Loucy (cell line): ENCODE measurements around the gene STARD13.

Source experiments
- H2AFZ ChIP-seq: fragments of 200-600 bp; sonication (generic); 2 replicates; pipeline ENCODE4 v1.6.0; 2016; ENCODE audit warnings: antibody characterized with exemption, mild to moderate bottlenecking, low read length, moderate library complexity
- H3F3A ChIP-seq: fragments of 200-600 bp; 2 replicates; pipeline ENCODE4 v1.6.0; 2016; ENCODE audit warnings: antibody characterized with exemption, low read depth, mild to moderate bottlenecking
- H3K27me3 ChIP-seq: fragments of 200-600 bp; sonication (generic); 2 replicates; pipeline ENCODE4 v1.6.1; 2014; ENCODE audit warnings: low read length, mild to moderate bottlenecking; ENCODE audit not compliant: insufficient read depth, poor library complexity, severe bottlenecking
- H3K36me3 ChIP-seq: fragments of 200-600 bp; sonication (generic); 2 replicates; pipeline ENCODE4 v1.6.1; 2016; ENCODE audit warnings: low read length; ENCODE audit not compliant: insufficient read depth
- H3K4me1 ChIP-seq: fragments of 200-600 bp; sonication (generic); 2 replicates; pipeline ENCODE4 v1.5.1; 2014; ENCODE audit warnings: low read length, mild to moderate bottlenecking; ENCODE audit not compliant: insufficient read depth, poor library complexity, severe bottlenecking
- H3K4me2 ChIP-seq: fragments of 200-600 bp; sonication (generic); 2 replicates; pipeline ENCODE4 v1.6.0; 2014; ENCODE audit warnings: antibody characterized with exemption, low read length, low read depth, mild to moderate bottlenecking; ENCODE audit not compliant: poor library complexity, severe bottlenecking
- H3K4me3 ChIP-seq: fragments of 200-600 bp; sonication (generic); 2 replicates; pipeline ENCODE4 v1.5.1; 2014; ENCODE audit warnings: low read length, mild to moderate bottlenecking, mixed read lengths; ENCODE audit not compliant: poor library complexity, severe bottlenecking
- H3K79me2 ChIP-seq: fragments of 200-600 bp; sonication (generic); 2 replicates; pipeline ENCODE4 v1.6.1; 2014; ENCODE audit warnings: low read length; ENCODE audit not compliant: insufficient read depth
- H3K9ac ChIP-seq: fragments of 200-600 bp; sonication (generic); 2 replicates; pipeline ENCODE4 v1.6.0; 2014; ENCODE audit warnings: mild to moderate bottlenecking, low read depth, low read length, moderate library complexity; ENCODE audit not compliant: poor library complexity, severe bottlenecking
- H3K9me2 ChIP-seq: fragments of 200-600 bp; sonication (generic); replicated peaks from 2 replicates; pipeline ENCODE4 v1.6.1; 2016; ENCODE audit warnings: low read depth, low read length, mixed read lengths
- H3K9me3 ChIP-seq: fragments of 200-600 bp; sonication (generic); 2 replicates; pipeline ENCODE4 v1.6.1; 2014; ENCODE audit warnings: mild to moderate bottlenecking, antibody characterized with exemption, low read length, low read depth; ENCODE audit not compliant: insufficient read depth
- H4K20me1 ChIP-seq: fragments of 200-600 bp; sonication (generic); 2 replicates; pipeline ENCODE4 v1.6.0; 2014; ENCODE audit warnings: antibody characterized with exemption, low read length, mild to moderate bottlenecking; ENCODE audit not compliant: insufficient read depth, poor library complexity, severe bottlenecking
- EZH2phosphoT487 ChIP-seq: fragments of 200-600 bp; IDR thresholded peaks from 2 replicates; pipeline ENCODE4 v1.6.1; 2018; ENCODE audit warnings: antibody characterized with exemption, mild to moderate bottlenecking, moderate library complexity, borderline replicate concordance
- TF ChIP-seq, protein P1 (sequence below): fragments of 200-600 bp; sonication (generic); conservative IDR thresholded peaks from 2 replicates; pipeline ENCODE4 v1.5.1; 2014; ENCODE audit warnings: mild to moderate bottlenecking, antibody characterized with exemption, low read length

Gene STARD13

DNA sequence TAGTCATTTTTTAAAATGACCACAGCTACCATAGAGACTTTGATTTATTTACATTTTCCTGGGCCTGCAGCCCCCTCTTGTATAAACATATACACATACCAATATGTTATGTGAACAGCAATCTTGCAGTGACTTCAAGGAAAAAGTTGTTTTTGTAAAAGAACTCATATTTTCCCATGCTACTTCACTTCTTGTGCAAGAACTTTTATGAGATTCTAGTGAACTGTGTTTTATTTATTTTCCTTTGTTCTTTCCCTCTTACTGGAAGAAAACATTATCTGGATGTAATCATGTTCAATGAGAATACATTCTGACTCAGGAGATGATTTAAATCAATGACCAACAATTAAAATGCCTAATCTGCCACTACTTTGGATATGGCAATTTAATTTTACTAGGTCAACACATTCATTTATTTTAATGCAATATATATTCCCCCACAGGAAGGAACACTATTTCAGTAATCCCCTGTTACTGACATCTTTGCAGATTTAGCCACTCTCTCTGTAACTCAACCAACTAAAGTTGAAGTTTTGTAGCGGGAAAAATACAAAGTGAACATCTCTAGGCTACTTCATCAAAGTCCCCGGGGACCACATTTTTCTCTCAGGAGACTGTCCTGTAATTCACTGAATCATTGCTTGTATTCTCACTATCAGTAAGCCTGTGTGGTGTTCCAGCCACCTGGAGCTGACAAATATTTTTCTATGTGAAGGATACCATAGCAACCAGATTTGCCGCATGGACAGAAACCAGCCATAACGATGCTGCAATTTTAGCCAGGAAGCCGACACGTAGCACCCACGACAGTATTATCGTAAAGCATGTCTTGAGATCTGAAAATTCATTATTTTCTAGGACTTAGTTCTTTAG is 90.5 kb downstream of the STARD13 start:
- Histone ChIP-seq H3K36me3 (no peaks in the 10 kb centered on the region), H3K4me2 (no peak overlapping the region), H3F3A (no peaks in the 10 kb centered on the region), H3K4me1 (no peaks in the 10 kb centered on the region), H4K20me1 (no peaks in the 10 kb centered on the region), H3K27me3 (no peaks in the 10 kb centered on the region), H3K4me3 (no peak overlapping the region), H3K9ac (no peak overlapping the region), H3K9me3 (no peaks in the 10 kb centered on the region), H2AFZ (no peak overlapping the region), H3K79me2 (no peaks in the 10 kb centered on the region), H3K9me2 (no peaks in the 10 kb centered on the region)
- TF ChIP-seq EZH2phosphoT487, result no peak
- TF ChIP-seq, protein P1, sequence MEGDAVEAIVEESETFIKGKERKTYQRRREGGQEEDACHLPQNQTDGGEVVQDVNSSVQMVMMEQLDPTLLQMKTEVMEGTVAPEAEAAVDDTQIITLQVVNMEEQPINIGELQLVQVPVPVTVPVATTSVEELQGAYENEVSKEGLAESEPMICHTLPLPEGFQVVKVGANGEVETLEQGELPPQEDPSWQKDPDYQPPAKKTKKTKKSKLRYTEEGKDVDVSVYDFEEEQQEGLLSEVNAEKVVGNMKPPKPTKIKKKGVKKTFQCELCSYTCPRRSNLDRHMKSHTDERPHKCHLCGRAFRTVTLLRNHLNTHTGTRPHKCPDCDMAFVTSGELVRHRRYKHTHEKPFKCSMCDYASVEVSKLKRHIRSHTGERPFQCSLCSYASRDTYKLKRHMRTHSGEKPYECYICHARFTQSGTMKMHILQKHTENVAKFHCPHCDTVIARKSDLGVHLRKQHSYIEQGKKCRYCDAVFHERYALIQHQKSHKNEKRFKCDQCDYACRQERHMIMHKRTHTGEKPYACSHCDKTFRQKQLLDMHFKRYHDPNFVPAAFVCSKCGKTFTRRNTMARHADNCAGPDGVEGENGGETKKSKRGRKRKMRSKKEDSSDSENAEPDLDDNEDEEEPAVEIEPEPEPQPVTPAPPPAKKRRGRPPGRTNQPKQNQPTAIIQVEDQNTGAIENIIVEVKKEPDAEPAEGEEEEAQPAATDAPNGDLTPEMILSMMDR, result no peak

DNA sequence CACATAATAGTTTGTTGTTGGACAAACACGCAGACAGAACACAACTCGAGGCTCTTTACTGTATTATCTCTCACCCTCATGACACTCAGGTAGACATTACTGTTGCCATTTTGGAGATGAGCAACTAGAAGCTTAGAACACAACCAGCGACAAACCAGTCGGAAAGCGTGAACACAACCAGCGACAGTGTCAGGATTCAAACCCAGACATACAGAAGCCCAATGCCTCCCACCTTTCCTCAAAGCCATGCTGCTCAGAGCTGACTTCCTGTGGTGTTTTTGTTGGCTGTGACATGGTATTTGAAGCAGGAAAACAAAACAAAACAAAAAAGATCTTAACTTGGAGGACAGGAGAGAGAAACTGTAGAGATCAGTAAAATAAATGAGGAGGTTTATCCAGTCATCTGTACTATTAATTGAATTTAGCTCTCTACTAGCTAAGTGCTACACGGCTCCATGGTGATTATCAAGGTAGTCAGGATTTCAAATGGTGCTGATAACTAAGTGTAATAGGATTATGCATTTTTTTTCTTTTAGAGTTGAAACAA is 92.1 kb downstream of the STARD13 start:
- peak overlapping the region; percentile 57 for H2AFZ ChIP-seq
- no peak overlapping the region for H3K4me2 ChIP-seq
- no peaks in the 10 kb centered on the region for H3K36me3 ChIP-seq
- H3K9me3 ChIP-seq, result no peaks in the 10 kb centered on the region
- H3K9ac ChIP-seq, result no peak overlapping the region
- TF ChIP-seq EZH2phosphoT487, result no peak
- TF ChIP-seq, protein P1, result no peak
- no peaks in the 10 kb centered on the region for H3F3A ChIP-seq
- H3K4me3 ChIP-seq, result no peak overlapping the region
- H3K4me1 ChIP-seq, result no peaks in the 10 kb centered on the region
- H3K27me3 ChIP-seq, result no peaks in the 10 kb centered on the region
- no peaks in the 10 kb centered on the region for H4K20me1 ChIP-seq
- no peaks in the 10 kb centered on the region for H3K79me2 ChIP-seq
- H3K9me2 ChIP-seq, result no peaks in the 10 kb centered on the region

DNA sequence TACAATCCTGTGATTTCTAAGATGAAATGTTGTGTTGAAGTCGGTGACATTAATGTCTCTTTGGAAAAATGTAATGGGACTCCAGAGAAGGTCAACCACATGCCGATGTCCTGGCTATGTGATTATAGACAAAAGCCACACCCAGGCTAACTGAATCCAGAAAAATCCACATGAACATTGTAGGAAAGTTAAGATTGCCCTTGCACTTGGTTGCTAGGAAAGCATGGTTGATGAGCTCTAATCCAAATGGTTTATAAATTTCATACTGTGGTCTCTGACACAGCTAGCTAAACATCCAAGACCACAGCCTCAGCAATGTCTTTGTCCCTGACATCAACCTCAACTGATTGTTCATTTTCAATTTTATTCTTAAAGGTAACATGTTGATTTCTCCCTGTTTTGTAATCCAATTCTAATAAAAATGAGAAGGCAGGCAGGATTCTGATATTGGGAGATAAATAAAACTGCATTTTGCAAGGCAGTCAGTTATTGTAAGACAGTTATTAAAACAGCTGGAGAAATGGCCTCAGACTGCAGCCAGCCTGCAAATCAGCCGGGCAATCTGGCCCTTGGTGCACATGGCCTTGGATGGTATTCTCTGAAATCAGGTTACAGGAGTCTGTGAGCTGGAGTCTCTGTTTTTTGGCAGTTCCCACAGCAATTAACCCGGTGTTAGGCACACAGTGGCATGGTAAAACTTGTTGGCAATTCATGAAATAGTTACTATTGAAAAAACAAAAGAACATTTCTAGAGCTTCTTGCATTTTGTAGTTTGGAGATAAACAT is 93.9 kb downstream of the STARD13 start:
- no peak for TF ChIP-seq EZH2phosphoT487
- TF ChIP-seq, protein P1, result no peak
- Histone ChIP-seq H4K20me1 (no peaks in the 10 kb centered on the region), H3K36me3 (no peaks in the 10 kb centered on the region), H2AFZ (no peak overlapping the region), H3K4me2 (no peak overlapping the region), H3K9ac (no peak overlapping the region), H3K4me1 (peaks cover 7% of the 10 kb centered on the region), H3K4me3 (no peak overlapping the region), H3F3A (no peaks in the 10 kb centered on the region), H3K79me2 (no peaks in the 10 kb centered on the region), H3K9me3 (no peaks in the 10 kb centered on the region), H3K27me3 (no peaks in the 10 kb centered on the region), H3K9me2 (no peaks in the 10 kb centered on the region)
